Loucy (cell line): ENCODE data around the gene IFI6.

Experiments
- CTCF ChIP-seq: fragments of 200-600 bp; sonication (generic); conservative IDR thresholded peaks from 2 replicates; pipeline ENCODE4 v1.5.1; 2014; ENCODE audit warnings: mild to moderate bottlenecking, antibody characterized with exemption, low read length
- EZH2phosphoT487 ChIP-seq: fragments of 200-600 bp; IDR thresholded peaks from 2 replicates; pipeline ENCODE4 v1.6.1; 2018; ENCODE audit warnings: antibody characterized with exemption, mild to moderate bottlenecking, moderate library complexity, borderline replicate concordance

- TF ChIP-seq CTCF, result no peak
- TF ChIP-seq EZH2phosphoT487, result no peak
Observed at GRCh38 chr1:27660300-27660835, 11.6 kb downstream of the IFI6 start.
